ENCODE data around the gene PLA2G2E.

The PLA2G2E gene

DNA sequence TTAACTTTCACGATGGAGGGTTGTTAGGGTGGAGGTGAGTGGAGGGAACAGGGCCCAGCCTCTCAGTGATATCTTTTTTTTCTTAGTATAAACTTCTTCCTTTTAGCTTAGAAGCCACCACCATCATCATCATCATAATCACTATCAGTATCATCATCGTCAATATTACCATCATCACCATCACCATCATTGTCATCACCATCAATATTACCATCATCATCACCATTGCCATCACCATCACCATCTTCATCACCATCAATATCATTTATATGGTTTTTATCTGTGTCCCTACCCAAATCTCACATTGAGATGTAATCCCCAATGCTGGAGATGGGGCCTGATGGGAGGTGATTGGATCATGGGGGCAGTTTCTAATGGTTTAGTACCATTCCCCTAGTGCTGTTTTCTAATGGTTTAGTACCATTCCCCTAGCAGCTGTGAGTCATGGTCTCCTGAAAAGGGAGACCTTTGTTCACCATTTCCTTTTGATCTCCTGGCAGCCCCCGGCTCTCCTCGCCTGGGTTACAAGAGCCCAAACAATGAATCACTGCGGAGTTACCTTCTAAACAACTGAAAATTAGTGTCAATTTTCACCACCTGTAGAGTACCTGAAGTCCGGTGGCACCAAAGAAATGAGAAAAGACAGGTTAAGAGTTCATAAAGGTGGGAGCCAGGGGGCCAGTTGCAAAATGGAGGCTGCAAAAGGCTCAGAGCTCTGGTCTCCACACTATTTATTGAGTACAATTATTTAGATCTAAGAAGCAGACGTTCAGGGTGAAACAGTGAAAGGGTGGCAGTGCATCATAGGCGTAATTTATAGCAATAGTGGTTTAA is 3.1 kb upstream of the PLA2G2E start:
- no peak for DNase-seq

DNA sequence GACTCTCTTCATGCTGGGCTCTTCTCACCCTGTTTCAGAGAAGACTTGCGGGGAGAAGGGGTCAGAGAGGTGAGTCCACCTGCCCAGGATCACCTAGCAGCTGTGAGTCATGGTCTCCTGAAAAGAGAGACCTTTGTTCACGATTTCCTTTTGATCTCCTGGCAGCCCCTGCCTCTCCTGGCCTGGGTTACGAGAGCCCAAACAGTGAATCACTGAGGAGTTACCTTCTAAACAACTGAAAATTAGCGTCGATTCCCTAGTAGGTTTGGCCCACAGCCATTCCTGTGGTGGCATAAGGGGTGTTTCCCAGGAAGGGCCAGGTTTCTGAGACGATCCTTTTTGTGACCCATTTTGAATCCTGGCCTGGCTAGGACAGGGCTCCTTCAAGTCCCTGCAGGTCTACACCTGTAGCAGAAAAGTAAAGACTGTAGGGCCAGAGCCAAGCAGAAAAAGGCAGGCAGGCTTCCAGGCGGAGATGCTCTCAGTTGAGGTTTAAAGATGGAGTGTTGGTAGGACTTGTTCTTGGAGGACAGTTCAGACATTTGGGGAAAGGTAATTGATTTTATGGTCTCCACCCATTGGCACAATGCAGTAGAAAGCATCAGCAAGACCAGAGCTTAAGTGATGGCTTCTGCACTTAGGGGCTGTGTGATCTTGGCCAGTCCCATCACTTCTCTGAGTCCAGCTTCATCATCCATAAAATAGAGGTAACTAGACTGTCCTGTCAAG is 2.1 kb upstream of the PLA2G2E start:
- no peak for DNase-seq

DNA sequence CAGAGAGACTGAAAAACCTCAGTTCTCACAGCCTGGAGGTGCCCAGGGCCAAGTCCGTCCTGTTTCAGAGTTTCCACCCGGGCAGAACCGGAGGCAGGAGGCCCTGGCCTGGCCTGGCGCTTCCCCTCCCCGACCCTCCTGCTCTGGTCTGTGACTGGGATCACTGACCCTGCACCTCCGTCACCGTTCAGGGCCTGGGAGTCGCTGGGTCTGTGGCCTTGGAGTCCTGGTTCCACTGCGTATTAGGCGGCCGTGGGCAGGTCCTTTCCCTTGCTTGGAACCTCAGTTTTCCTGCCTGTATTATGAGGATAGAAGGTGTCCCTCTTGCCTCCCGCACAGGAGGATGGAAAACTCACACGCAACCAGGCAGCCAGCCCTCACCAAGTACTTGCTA is 533 bp upstream of the PLA2G2E start:
- DNase-seq: no peak

DNA sequence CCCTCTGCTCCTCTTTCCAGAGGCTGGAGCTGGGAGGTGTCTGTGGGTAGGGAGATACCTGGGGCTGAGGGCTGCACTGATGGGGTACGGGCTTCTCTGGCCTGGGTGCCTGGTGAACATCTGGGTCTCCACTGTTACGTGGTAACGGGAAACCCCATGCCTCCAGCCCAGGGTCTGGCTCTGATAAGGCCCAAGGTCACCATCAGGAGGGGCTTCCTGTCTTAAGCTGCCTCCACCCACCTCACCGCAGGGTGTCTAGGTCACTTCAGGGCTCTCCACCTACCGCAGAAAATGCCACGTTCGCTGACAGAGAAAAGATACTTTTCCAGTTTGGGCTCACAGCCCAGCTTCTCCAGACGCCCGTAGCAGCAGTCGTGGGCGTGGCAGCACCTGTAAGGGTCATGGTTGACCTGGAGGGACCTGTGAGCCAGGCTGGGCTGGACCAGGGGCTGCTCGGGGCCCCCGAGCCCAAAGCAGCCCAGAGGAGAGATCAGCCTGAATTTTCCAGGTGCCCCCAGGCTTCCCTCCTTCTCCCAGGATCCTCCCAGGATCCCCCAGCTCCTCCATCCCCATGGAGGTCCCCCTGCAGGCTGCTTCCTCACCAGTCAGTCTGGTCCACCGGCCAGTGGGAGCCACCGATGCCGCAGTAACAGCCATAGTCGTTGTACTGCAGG is 1.3 kb downstream of the PLA2G2E start:
- no peak for DNase-seq

DNA sequence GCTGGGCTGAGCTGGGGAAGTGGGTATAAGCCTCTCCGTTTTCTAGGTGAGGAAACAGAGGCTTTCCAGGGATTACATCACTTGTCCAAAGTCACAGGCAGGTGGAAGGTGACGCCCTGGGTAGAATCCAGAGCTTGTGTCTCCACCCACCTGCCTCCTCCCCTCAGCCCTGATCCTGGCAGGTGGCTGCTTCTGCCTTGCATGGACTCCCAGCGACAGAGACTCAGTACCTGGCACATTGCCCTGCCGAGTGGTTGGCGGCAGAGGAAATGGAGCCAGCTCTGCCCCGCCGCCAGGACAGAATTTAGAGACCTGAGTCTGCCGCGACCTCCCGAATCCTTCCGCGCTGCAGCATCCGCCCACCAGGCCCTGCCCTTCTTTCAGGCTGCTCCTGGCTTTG is 2.1 kb downstream of the PLA2G2E start:
- no peak for DNase-seq

DNA sequence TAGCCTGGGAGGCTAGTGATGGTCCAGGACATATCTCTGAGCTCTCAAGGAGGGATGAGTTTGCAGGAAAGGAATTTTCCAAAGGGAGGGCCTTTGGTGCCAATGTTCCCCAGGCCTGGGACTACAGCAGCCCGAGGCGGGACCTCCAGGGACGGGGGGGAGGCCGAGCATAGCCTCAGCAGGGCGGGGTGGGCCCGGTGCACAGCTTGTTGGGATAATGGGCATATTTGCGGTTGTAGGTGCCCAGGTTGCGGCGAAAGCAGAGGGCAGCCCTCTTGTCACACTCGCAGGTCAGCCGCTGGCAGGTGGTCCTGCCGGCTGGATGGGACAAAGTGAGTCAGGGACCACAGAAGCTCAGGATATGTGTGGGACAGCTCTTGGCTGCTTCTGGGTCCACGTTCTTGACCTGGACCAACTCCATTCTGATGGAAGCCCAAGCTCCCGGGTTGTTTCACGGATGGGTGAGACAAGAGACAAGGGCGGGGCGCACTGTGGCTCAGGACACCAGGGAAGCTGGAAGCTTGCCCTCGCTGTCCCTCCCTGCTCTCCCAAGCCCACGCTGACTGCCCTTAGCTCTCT is 3.2 kb downstream of the PLA2G2E start:
- DNase-seq: no peak

DNA sequence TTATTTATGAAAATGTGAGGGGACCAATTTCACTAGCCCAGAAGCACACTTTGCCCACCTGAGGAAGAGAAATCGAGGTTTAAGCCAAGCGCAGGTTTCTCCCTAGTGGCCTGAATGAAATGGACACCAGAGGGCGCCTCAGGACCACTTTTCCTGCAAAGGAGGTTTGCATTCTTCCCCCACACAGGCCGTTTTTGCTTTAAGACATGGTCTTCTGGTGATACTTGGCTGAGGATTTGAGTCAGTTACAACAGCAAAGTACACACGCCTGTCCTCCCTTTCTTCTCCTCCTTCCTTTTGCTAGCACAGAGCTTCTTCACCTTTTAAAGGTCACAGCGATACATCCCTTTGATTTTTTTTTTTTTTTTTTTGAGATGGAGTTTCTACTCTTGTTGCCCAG is 5.4 kb downstream of the PLA2G2E start:
- peak; percentile 25 for DNase-seq

DNA sequence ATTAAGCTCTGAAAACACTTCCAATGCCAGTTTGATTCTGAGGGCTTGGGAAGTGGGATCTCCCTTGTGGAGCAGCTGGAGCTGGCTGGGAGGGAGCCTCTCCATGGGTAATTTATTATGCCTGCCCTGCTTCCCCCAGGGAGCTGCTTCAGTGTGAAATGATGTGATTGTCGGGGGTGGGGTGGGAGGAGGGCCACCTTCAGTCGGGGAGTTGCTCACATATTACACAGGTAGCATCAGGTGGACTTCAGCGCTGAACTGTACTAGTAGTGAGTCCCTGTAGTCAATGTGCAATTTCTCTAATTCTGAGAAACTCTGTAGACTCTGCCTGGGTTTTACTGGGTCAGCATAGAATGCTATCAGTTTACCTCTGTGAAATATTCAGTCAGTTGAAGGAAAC is 12.8 kb downstream of the PLA2G2E start:
- DNase-seq: no peak

DNA sequence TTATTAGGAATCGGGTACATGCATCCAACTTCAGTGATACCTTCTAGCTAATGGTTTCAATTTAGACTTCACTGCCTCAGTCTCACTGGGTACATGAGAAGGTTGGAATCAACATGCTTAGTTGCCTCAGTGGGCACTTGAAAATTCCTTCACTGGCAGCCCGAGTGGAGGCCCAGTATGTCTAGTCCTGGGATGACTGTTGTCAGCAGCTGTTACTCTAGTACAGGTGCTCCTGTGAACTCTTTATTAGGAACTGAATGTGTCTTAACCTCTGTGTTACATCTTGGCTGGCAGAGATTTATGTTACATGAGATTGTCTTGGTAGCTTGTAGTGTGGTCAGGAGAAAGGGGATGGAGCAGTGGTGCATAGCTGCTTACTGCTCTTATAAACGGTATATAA is 13.4 kb downstream of the PLA2G2E start:
- DNase-seq: no peak

DNA sequence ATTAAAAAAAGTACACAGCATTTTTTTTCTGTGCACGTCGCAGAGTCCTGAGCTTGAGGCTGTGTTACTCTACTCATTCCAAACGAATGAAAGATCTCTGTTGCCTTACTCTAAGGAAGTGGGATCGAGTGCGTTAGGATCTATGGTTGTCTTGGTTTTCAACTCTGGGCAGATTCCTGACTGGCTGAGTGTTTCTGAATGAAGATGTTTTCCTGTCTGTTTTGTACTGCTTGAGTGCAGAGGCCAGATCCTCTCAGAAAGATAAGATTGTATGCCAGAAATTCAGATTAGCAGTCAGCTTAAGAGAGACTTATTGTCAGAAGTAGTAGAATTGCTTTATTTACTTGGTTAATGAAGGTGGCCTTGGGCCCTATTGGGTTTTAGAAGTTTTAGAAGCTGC is 14.0 kb downstream of the PLA2G2E start:
- no peak for DNase-seq

DNA sequence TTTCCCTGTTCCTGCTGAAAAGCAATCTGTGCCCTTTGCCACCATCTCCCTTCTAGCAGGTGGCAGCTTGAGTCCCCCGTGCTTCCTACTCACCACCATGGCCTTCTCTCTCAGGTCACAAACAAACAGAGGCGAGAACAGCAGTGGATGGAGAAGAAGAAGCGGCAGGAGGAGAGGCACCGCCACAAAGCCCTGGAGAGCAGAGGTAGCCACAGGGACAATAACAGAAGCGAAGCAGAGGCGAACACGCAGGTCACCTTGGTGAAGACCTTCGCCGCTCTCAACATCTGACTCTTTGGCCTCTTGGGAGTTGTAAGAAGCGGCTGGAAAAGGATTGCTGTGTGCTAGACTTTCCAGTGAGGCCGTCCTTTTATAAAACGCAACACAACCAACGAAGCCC is 16.0 kb downstream of the PLA2G2E start:
- no peak for DNase-seq

DNA sequence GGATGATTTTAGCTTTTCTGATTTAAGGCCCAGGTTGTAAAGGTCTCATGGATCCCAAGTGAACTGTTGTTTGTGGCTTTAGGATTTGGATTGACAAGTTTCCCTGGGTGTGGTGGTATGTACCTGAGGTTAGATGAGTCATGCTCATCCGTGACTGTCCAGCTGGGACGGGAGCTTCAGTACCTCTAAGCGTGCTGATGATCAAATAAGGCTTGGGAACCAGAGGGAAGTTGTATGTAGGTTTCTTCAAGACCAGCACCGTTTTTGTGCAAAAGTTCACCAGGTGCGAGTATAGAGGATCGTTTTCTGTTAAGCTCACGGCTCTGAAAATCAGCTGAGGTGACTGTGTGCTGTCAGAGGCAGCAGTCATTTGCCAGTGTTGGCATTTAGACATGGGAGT is 19.8 kb downstream of the PLA2G2E start:
- no peak for DNase-seq

DNA sequence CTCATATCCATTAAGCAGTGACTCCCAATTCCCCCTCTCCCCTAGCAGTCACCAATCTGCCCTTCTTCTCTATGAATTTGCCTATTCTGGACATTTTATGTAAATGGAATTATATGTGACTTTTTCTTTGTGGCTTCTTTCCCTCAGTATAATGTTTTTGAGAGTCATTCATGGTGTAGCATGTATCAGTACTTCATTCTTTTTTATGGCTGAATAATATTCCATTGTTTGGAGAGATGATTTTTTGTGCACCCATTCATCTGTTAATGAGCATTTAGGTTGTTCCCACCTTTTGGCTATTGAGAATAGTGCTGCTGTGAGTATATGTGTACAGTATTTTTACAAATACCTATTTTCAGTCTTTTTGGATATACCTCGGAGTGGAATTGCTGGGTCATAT is 21.8 kb downstream of the PLA2G2E start:
- no peak for DNase-seq

DNA sequence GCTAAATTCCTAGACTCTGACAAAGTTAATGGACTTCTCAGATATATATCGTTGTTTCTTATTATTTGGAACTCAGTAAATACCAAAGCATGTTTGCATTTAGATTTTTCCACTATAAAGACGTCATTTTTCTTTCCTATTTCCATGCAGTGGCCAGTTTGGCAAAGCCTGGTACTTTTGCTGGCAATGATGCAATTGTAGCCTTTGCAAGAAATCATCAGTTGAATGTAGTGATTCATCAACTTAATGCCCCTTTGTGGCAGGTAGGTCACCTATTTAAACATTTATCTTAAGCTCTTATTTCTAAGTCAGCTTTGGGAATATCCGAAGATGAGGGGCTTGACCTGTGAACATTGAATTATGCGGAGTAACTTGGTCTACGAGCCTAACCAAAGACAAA is 29.2 kb downstream of the PLA2G2E start:
- no peak for DNase-seq

DNA sequence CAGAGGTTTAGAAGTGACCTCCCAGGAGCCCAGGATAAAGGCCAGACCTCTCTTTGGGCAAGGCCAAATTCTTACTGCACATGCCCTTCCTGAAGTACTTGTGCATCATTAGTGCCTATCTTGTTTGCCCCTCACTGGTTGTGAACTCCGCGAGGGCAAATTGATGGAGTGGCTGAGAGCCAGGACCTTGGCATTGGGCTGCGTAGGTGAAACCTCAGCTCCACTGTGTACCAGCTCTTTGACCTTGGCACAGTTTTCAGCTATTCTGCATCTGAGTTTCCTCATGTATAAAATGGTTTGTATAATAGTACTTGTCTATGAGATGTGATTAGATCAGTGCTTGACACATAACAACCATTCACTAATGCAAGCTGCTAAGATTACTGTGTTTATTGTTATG is 29.7 kb downstream of the PLA2G2E start:
- no peak for DNase-seq

DNA sequence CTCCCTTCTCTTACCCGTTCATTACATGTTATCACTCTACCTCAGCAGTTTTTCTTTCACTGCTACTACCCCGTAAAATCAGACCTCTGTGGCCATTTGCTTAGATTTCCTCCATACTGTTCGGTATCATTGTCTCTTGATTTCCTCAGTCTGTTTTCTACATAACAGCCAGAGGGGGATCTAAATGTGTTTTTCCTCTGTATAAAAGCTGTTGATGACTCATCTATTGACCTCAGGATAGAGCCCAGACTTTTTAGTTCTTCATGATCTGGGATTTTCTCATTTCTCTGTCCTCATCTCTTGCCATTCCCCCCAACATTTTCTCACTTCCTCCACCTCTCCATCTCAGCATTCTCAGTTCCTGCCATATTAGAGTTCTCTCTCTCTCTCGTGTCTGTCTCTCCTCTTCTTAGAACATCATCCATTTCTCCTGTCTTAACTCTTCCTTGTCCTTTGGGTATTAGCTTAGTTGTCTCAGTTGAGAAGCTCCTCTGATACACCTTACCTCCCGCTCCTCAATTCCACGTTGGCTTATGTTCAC is 30.7 kb downstream of the PLA2G2E start:
- no peak for DNase-seq

DNA sequence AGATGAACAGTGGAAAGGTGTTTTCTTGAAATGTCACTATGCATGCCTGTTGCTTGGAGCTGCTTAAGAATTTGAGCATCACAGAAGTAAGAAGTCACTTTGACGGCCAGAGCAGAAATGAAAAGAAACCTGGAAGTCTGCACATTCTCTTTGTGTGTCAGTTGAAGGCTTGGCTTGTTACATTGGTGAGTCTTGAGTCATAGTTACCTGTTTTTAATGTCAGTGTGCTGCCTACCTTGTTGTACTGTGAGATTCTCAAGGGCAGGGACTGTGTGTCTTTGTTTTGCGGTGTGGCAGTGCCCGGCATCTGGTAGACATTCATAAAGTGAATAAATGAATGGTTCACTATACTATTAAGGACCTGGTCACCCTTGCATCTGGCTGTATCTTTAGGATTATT is 31.3 kb downstream of the PLA2G2E start:
- no peak for DNase-seq

DNA sequence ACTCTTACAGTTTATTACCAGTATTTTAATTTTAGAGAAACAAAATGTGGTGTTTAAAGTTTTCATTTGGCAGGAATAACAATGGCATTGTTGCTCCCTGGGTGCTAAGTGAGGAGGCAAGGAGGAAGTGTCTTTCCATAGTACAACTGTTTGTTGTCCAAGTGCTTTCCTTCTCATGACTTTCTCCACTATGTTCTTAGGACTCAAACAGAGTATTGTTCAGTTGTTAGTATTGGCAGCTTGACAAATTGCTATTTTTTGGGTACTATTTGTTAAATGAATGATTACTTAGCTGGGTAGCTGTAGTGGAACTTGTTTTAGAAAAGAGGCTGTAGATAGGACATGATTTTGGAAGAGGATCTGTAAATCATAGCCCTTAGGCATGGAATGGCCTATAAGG is 33.8 kb downstream of the PLA2G2E start:
- no peak for DNase-seq

DNA sequence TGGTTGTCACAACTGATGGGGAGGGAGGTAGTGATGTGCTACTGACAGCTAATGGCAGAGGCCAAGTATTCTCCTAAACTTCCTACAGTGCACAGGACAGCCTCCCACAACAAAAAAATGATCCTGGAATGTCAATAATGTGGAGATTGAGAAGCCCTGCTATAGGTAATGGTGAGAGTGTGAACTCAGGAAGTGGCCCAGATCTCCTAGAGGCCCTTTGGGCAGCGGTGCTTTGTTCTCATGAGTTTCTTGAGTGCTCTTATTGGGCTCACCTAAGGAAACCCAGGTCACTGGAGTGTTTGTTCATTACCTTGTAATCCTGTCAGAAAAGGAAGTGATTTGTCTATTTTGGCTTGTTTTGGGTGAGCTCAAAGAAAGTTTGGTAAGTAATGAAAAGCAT is 35.3 kb downstream of the PLA2G2E start:
- no peak for DNase-seq

DNA sequence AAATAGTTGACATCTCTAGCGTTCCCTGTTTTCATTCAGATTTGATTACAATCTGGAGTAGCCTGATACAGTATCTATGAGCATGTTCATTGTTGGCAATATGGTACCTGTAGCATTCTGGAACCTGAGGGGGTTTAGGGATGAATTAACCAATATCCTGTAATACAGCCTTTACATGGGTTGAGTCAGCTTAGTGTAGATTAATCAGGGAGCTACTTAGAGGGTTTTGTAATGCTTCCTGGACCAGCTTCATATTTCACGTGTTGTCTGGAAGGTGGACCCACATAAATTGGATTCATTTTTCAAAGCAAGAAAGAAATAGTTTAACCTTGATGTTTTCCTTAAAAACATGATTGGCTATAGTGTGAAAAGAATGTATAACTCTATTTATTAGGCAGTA is 37.6 kb downstream of the PLA2G2E start:
- DNase-seq: no peak

DNA sequence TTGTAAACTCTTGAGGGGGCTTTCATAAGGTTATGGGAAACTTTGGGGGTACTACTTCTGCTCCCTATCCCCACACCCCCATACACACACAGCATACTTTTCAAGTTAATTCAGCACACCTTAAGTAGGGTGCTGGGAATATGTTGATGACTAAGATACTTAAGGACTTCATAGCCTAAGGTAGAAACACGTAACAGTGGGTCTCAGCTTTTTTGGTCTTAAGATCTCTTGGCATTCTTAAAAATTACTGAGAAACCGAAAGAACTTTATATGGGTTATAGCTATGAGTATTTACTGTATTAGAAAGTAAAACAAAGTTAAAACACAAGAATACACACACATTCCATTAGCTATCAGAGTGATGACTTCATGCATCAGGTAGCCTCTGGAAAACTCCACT is 39.1 kb downstream of the PLA2G2E start:
- DNase-seq: no peak

DNA sequence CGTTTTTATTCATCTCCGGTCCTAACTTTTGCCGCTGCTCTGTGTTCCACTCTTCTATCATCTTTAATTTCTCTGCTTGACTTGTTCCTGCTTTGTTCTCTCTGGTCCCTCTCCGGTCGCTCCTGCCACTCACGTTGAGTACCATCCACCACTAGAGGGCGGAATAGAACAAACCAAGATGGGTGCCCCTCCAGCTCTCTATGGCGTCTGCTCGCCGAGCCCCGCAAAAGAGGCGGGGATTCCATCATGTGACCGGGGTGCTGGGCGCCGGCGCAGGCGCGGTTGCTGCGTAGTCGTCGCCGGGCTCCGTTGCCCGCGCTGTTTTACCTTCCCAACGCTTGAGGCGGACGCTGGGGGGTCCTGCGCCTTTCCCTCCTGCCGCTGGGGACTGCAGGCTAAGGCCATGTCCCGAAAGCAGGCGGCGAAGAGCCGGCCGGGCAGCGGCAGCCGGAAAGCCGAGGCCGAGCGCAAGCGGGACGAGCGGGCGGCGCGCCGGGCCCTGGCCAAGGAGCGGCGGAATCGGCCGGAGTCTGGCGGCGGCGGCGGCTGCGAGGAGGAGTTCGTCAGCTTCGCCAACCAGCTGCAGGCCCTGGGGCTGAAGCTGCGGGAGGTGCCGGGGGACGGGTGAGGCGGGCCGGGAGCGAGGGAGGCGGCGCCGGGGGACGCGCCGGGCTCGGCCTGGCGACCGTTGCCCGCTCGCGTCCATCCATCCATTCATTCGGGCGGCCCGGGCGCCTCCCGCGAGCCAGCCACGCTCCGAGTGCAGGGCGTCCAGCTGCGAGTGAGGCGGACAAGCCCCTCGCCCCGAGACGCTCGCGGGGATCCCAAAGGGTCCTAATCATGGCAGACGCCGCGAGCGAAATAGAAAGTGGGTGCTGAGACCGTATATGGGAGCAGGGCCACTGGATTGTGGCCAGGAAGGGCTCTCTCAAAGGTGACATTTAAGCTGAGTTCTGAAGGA is 41.0 kb downstream of the PLA2G2E start, which contains the start of gene OTUD3:
OTUD3 (plus strand) TSS at position 285 of the 961 bp plus-strand sequence; CDS start at position 404, 119 bp downstream.
- DNase-seq: peak; percentile 91
